HG03045 (cell line): ENCODE measurements around the gene UBA1.

Experiments used
- ATAC-seq: cut with Tn5 transposase; IDR thresholded peaks from one replicate; pipeline ENCODE4 v1.9.1; 2021; ENCODE audit warnings: mild to moderate bottlenecking, moderate library complexity; ENCODE audit not compliant: unreplicated experiment

UBA1 gene

GRCh38 chrX:47210661-47211425 lies 17.2 kb downstream of the UBA1 start:
- no peak for ATAC-seq

GRCh38 chrX:47212381-47213293 lies 19.0 kb downstream of the UBA1 start:
- ATAC-seq: no peak

- no peak for ATAC-seq
These were observed 20.9 kb downstream of the UBA1 start for GRCh38 chrX:47214435-47215077.

GRCh38 chrX:47215291-47215900 lies 21.8 kb downstream of the UBA1 start:
- no peak for ATAC-seq

- ATAC-seq: no peak
These were observed 22.8 kb downstream of the UBA1 start for GRCh38 chrX:47216393-47216925.

GRCh38 chrX:47217121-47217851 lies 23.7 kb downstream of the UBA1 start:
- no peak for ATAC-seq

- peak; percentile 88 for ATAC-seq
These were observed 24.2 kb downstream of the UBA1 start for GRCh38 chrX:47217852-47218279.

GRCh38 chrX:47218280-47218919 lies 24.8 kb downstream of the UBA1 start, which contains the start of gene CDK16:
CDK16 (plus strand) TSS chrX:47218681; CDS start chrX:47223558, 4,877 bp downstream.
- ATAC-seq: peak; percentile 48

GRCh38 chrX:47218920-47219815 lies 25.5 kb downstream of the UBA1 start:
- ATAC-seq: no peak

- no peak for ATAC-seq
These were observed 28.1 kb downstream of the UBA1 start for GRCh38 chrX:47221756-47222155.

- ATAC-seq: no peak
These were observed 29.2 kb downstream of the UBA1 start for GRCh38 chrX:47222751-47223350.

GRCh38 chrX:47223476-47224250 lies 30.0 kb downstream of the UBA1 start:
- ATAC-seq: no peak

GRCh38 chrX:47224266-47224895 lies 30.8 kb downstream of the UBA1 start:
- no peak for ATAC-seq

- no peak for ATAC-seq
These were observed 31.3 kb downstream of the UBA1 start for GRCh38 chrX:47224896-47225290.

- ATAC-seq: no peak
These were observed 32.4 kb downstream of the UBA1 start for GRCh38 chrX:47226071-47226470.

GRCh38 chrX:47226531-47227333 lies 33.1 kb downstream of the UBA1 start:
- ATAC-seq: no peak
